ENCODE measurements around the gene VWA3B. TPM values are rescaled to one million over a fixed set of nuclear protein-coding genes. Genes with fewer than 3 reads are reported as not detected.
"Not testable (repeated sequence)": the region's sequence is repeated elsewhere in the genome, so short reads cannot be mapped to it uniquely, and the experiment has no call there.

Gene VWA3B
- total RNA-seq, 1 donor from 2014 or later: 4.1 TPM

GRCh38 chr2:98099939-98100743 is 13.2 kb downstream of the VWA3B start:
- no peak overlapping the region for H3K4me3 Mint-ChIP-seq
- H3K4me1 Mint-ChIP-seq (ENCODE audit: unreplicated experiment): no peaks in the 10 kb centered on the region
- TF ChIP-seq CTCF (conservative IDR thresholded peaks at IDR 0.05): no peak
- no peaks in the 10 kb centered on the region for H3K27me3 Mint-ChIP-seq
- H3K36me3 Mint-ChIP-seq: peaks cover 3% of the 10 kb centered on the region
- peaks cover 4% of the 10 kb centered on the region for H3K9me3 Mint-ChIP-seq
- no peak for DNase-seq (ENCODE audit: extremely low spot score, unreplicated experiment)
- no peak overlapping the region for H3K27ac Mint-ChIP-seq

- H3K36me3 Mint-ChIP-seq; H3K27me3 Mint-ChIP-seq; H3K4me3 Mint-ChIP-seq; H3K27ac Mint-ChIP-seq; DNase-seq (ENCODE audit: extremely low spot score, unreplicated experiment); H3K9me3 Mint-ChIP-seq; H3K4me1 Mint-ChIP-seq (ENCODE audit: unreplicated experiment): not testable (repeated sequence)
These were observed 15.3 kb downstream of the VWA3B start for GRCh38 chr2:98102315-98102714.

GRCh38 chr2:98102878-98103277 is 15.9 kb downstream of the VWA3B start:
- Mint-ChIP-seq H3K4me3 (no peak overlapping the region), H3K4me1 (ENCODE audit: unreplicated experiment) (no peaks in the 10 kb centered on the region), H3K27me3 (no peaks in the 10 kb centered on the region), H3K9me3 (peaks cover 4% of the 10 kb centered on the region), H3K27ac (no peak overlapping the region), H3K36me3 (no peaks in the 10 kb centered on the region)
- no peak for DNase-seq (ENCODE audit: extremely low spot score, unreplicated experiment)
- TF ChIP-seq CTCF (conservative IDR thresholded peaks at IDR 0.05): no peak

- no peak for DNase-seq (ENCODE audit: extremely low spot score, unreplicated experiment)
- Mint-ChIP-seq H3K9me3 (no peaks in the 10 kb centered on the region), H3K27me3 (no peaks in the 10 kb centered on the region), H3K27ac (no peak overlapping the region), H3K4me3 (no peak overlapping the region), H3K4me1 (ENCODE audit: unreplicated experiment) (no peaks in the 10 kb centered on the region), H3K36me3 (no peaks in the 10 kb centered on the region)
- TF ChIP-seq CTCF (conservative IDR thresholded peaks at IDR 0.05): no peak
These were observed 21.1 kb downstream of the VWA3B start for GRCh38 chr2:98108110-98108509.

- Mint-ChIP-seq H3K9me3 (no peaks in the 10 kb centered on the region), H3K4me3 (no peak overlapping the region), H3K36me3 (no peaks in the 10 kb centered on the region), H3K27ac (no peak overlapping the region), H3K4me1 (ENCODE audit: unreplicated experiment) (no peaks in the 10 kb centered on the region), H3K27me3 (no peaks in the 10 kb centered on the region)
- DNase-seq (ENCODE audit: extremely low spot score, unreplicated experiment): no peak
- no peak for TF ChIP-seq CTCF (conservative IDR thresholded peaks at IDR 0.05)
These were observed 23.8 kb downstream of the VWA3B start for GRCh38 chr2:98110741-98111140.

GRCh38 chr2:98114643-98115330 is 27.8 kb downstream of the VWA3B start:
- DNase-seq (ENCODE audit: extremely low spot score, unreplicated experiment): no peak
- no peak overlapping the region for H3K4me3 Mint-ChIP-seq
- no peak overlapping the region for H3K27ac Mint-ChIP-seq
- TF ChIP-seq CTCF (conservative IDR thresholded peaks at IDR 0.05): no peak
- H3K4me1 Mint-ChIP-seq (ENCODE audit: unreplicated experiment): no peaks in the 10 kb centered on the region
- H3K36me3 Mint-ChIP-seq: no peaks in the 10 kb centered on the region
- H3K27me3 Mint-ChIP-seq: peaks cover 8% of the 10 kb centered on the region
- no peaks in the 10 kb centered on the region for H3K9me3 Mint-ChIP-seq

Measured in type B pancreatic cell (in vitro differentiated cells).